Measurements from ENCODE around the gene PLCD3. TPM values are rescaled to one million over a fixed set of nuclear protein-coding genes. Genes with fewer than 3 reads are reported as not detected.
A peak's percentile ranks its signal among the peaks of the same experiment; 100 is the strongest.

Gene PLCD3
- polyA plus RNA-seq, 1 donor = 13.7 TPM

- H3K27ac ChIP-seq (ENCODE audit: low read length) = no peak overlapping the region
- H3K36me3 ChIP-seq (ENCODE audit: control insufficient read depth, insufficient read depth, low read length) = peaks cover 89% of the 10 kb centered on the region
- no CpG with 5 or more reads among the region's 9 CpGs for WGBS (ENCODE audit: insufficient coverage, low lambda C conversion rate)
These were observed 30.8 kb downstream of the PLCD3 start for GRCh38 chr17:45101546-45101882.

GRCh38 chr17:45098869-45099616, 33.3 kb downstream of the PLCD3 start:
- H3K4me1 ChIP-seq (ENCODE audit: control insufficient read depth, insufficient read depth, low read length) = no peaks in the 10 kb centered on the region
- DNase-seq = peak; percentile 67 to 68
- no peaks in the 10 kb centered on the region for H3K27me3 ChIP-seq (ENCODE audit: control insufficient read depth, insufficient read depth, low read length)
- H3K4me3 ChIP-seq (ENCODE audit: low read length) = no peak overlapping the region
- H3K27ac ChIP-seq (ENCODE audit: low read length) = no peak overlapping the region
- WGBS (ENCODE audit: insufficient coverage, low lambda C conversion rate) = 29% methylated on average over 1 of the region's 9 CpGs
- H3K36me3 ChIP-seq (ENCODE audit: control insufficient read depth, insufficient read depth, low read length) = peaks cover 85% of the 10 kb centered on the region
- H3K9me3 ChIP-seq (ENCODE audit: control insufficient read depth, low read depth, low read length) = no peaks in the 10 kb centered on the region

More at GRCh38 chr17:45101546-45101882, 30.8 kb downstream of the PLCD3 start:
- H3K27me3 ChIP-seq (ENCODE audit: control insufficient read depth, insufficient read depth, low read length) = no peaks in the 10 kb centered on the region
- H3K4me3 ChIP-seq (ENCODE audit: low read length) = no peak overlapping the region
- no peak for DNase-seq
- H3K9me3 ChIP-seq (ENCODE audit: control insufficient read depth, low read depth, low read length) = no peaks in the 10 kb centered on the region
- H3K4me1 ChIP-seq (ENCODE audit: control insufficient read depth, insufficient read depth, low read length) = no peaks in the 10 kb centered on the region

- Histone ChIP-seq H3K27me3 (ENCODE audit: control insufficient read depth, insufficient read depth, low read length) (no peaks in the 10 kb centered on the region), H3K9me3 (ENCODE audit: control insufficient read depth, low read depth, low read length) (no peaks in the 10 kb centered on the region), H3K36me3 (ENCODE audit: control insufficient read depth, insufficient read depth, low read length) (peaks cover 85% of the 10 kb centered on the region), H3K4me3 (ENCODE audit: low read length) (no peak overlapping the region), H3K4me1 (ENCODE audit: control insufficient read depth, insufficient read depth, low read length) (no peaks in the 10 kb centered on the region), H3K27ac (ENCODE audit: low read length) (no peak overlapping the region)
- WGBS (ENCODE audit: insufficient coverage, low lambda C conversion rate) = no CpG with 5 or more reads among the region's 13 CpGs
- DNase-seq = no peak
These were observed 34.0 kb downstream of the PLCD3 start for GRCh38 chr17:45098081-45098868.

- H3K36me3 ChIP-seq (ENCODE audit: control insufficient read depth, insufficient read depth, low read length) = peaks cover 85% of the 10 kb centered on the region
- no peak overlapping the region for H3K4me3 ChIP-seq (ENCODE audit: low read length)
- DNase-seq = no peak
- H3K9me3 ChIP-seq (ENCODE audit: control insufficient read depth, low read depth, low read length) = no peaks in the 10 kb centered on the region
- no peaks in the 10 kb centered on the region for H3K4me1 ChIP-seq (ENCODE audit: control insufficient read depth, insufficient read depth, low read length)
- H3K27ac ChIP-seq (ENCODE audit: low read length) = no peak overlapping the region
- no peaks in the 10 kb centered on the region for H3K27me3 ChIP-seq (ENCODE audit: control insufficient read depth, insufficient read depth, low read length)
- no CpG with 5 or more reads among the region's 11 CpGs for WGBS (ENCODE audit: insufficient coverage, low lambda C conversion rate)
These were observed 35.4 kb downstream of the PLCD3 start for GRCh38 chr17:45096926-45097325.

- Histone ChIP-seq H3K27ac (ENCODE audit: low read length) (no peak overlapping the region), H3K4me1 (ENCODE audit: control insufficient read depth, insufficient read depth, low read length) (no peaks in the 10 kb centered on the region), H3K9me3 (ENCODE audit: control insufficient read depth, low read depth, low read length) (no peaks in the 10 kb centered on the region), H3K27me3 (ENCODE audit: control insufficient read depth, insufficient read depth, low read length) (no peaks in the 10 kb centered on the region), H3K4me3 (ENCODE audit: low read length) (no peak overlapping the region), H3K36me3 (ENCODE audit: control insufficient read depth, insufficient read depth, low read length) (peaks cover 86% of the 10 kb centered on the region)
- DNase-seq = no peak
- WGBS (ENCODE audit: insufficient coverage, low lambda C conversion rate) = no CpG with 5 or more reads among the region's 3 CpGs
These were observed 36.2 kb downstream of the PLCD3 start for GRCh38 chr17:45096141-45096540.

- DNase-seq = no peak
- H3K27me3 ChIP-seq (ENCODE audit: control insufficient read depth, insufficient read depth, low read length) = no peaks in the 10 kb centered on the region
- no peaks in the 10 kb centered on the region for H3K9me3 ChIP-seq (ENCODE audit: control insufficient read depth, low read depth, low read length)
- H3K36me3 ChIP-seq (ENCODE audit: control insufficient read depth, insufficient read depth, low read length) = peaks cover 92% of the 10 kb centered on the region
- H3K4me3 ChIP-seq (ENCODE audit: low read length) = no peak overlapping the region
- 80% methylated on average over 1 of the region's 13 CpGs for WGBS (ENCODE audit: insufficient coverage, low lambda C conversion rate)
- H3K27ac ChIP-seq (ENCODE audit: low read length) = peak overlapping the region; percentile 49
- H3K4me1 ChIP-seq (ENCODE audit: control insufficient read depth, insufficient read depth, low read length) = no peaks in the 10 kb centered on the region
These were observed 38.7 kb downstream of the PLCD3 start for GRCh38 chr17:45093444-45094110.

- H3K4me3 ChIP-seq (ENCODE audit: low read length) = no peak overlapping the region
- no peaks in the 10 kb centered on the region for H3K9me3 ChIP-seq (ENCODE audit: control insufficient read depth, low read depth, low read length)
- H3K27ac ChIP-seq (ENCODE audit: low read length) = peak overlapping the region; percentile 49
- WGBS (ENCODE audit: insufficient coverage, low lambda C conversion rate) = no CpG with 5 or more reads among the region's 6 CpGs
- DNase-seq = peak; percentile 36
- H3K4me1 ChIP-seq (ENCODE audit: control insufficient read depth, insufficient read depth, low read length) = no peaks in the 10 kb centered on the region
- H3K36me3 ChIP-seq (ENCODE audit: control insufficient read depth, insufficient read depth, low read length) = peaks cover 92% of the 10 kb centered on the region
- no peaks in the 10 kb centered on the region for H3K27me3 ChIP-seq (ENCODE audit: control insufficient read depth, insufficient read depth, low read length)
These were observed 39.3 kb downstream of the PLCD3 start for GRCh38 chr17:45092911-45093430.

- Histone ChIP-seq H3K27me3 (ENCODE audit: control insufficient read depth, insufficient read depth, low read length) (no peaks in the 10 kb centered on the region), H3K9me3 (ENCODE audit: control insufficient read depth, low read depth, low read length) (no peaks in the 10 kb centered on the region), H3K27ac (ENCODE audit: low read length) (no peak overlapping the region), H3K36me3 (ENCODE audit: control insufficient read depth, insufficient read depth, low read length) (peaks cover 92% of the 10 kb centered on the region), H3K4me3 (ENCODE audit: low read length) (no peak overlapping the region), H3K4me1 (ENCODE audit: control insufficient read depth, insufficient read depth, low read length) (peaks cover 2% of the 10 kb centered on the region)
- DNase-seq = no peak
- 90% methylated on average over 2 of the region's 11 CpGs for whole genome bisulfite sequencing (ENCODE audit: insufficient coverage, low lambda C conversion rate)
These were observed 40.4 kb downstream of the PLCD3 start for GRCh38 chr17:45091778-45092425.

GRCh38 chr17:45090711-45091110, 41.6 kb downstream of the PLCD3 start:
- no peak overlapping the region for H3K4me3 ChIP-seq (ENCODE audit: low read length)
- H3K36me3 ChIP-seq (ENCODE audit: control insufficient read depth, insufficient read depth, low read length) = peaks cover 89% of the 10 kb centered on the region
- H3K27ac ChIP-seq (ENCODE audit: low read length) = no peak overlapping the region
- no CpG with 5 or more reads among the region's 3 CpGs for WGBS (ENCODE audit: insufficient coverage, low lambda C conversion rate)
- no peaks in the 10 kb centered on the region for H3K27me3 ChIP-seq (ENCODE audit: control insufficient read depth, insufficient read depth, low read length)
- H3K4me1 ChIP-seq (ENCODE audit: control insufficient read depth, insufficient read depth, low read length) = peaks cover 2% of the 10 kb centered on the region
- no peak for DNase-seq
- no peaks in the 10 kb centered on the region for H3K9me3 ChIP-seq (ENCODE audit: control insufficient read depth, low read depth, low read length)

- DNase-seq = no peak
- no CpG with 5 or more reads among the region's 3 CpGs for WGBS (ENCODE audit: insufficient coverage, low lambda C conversion rate)
- Histone ChIP-seq H3K36me3 (ENCODE audit: control insufficient read depth, insufficient read depth, low read length) (peaks cover 86% of the 10 kb centered on the region), H3K4me1 (ENCODE audit: control insufficient read depth, insufficient read depth, low read length) (peaks cover 2% of the 10 kb centered on the region), H3K27ac (ENCODE audit: low read length) (no peak overlapping the region), H3K9me3 (ENCODE audit: control insufficient read depth, low read depth, low read length) (no peaks in the 10 kb centered on the region), H3K27me3 (ENCODE audit: control insufficient read depth, insufficient read depth, low read length) (no peaks in the 10 kb centered on the region), H3K4me3 (ENCODE audit: low read length) (no peak overlapping the region)
These were observed 43.6 kb downstream of the PLCD3 start for GRCh38 chr17:45088741-45089140.
